NCI-H1048 (cell line): Measurements from ENCODE around the gene FBXL13.
"Not testable (repeated sequence)": the region's sequence is repeated elsewhere in the genome, so short reads cannot be mapped to it uniquely, and the experiment has no call there.

ENCODE experiments used
- DNase-seq: peaks from one replicate; lab custom pipeline; 2025; lab: John Stamatoyannopoulos, UW

FBXL13 gene

GRCh38 chr7:103079836-103080235, 5.2 kb upstream of the FBXL13 start:
- DNase-seq = no peak

GRCh38 chr7:103078226-103078625, 3.6 kb upstream of the FBXL13 start:
- not testable (repeated sequence) for DNase-seq

GRCh38 chr7:103077318-103077717, 2.7 kb upstream of the FBXL13 start:
- DNase-seq = no peak

- DNase-seq = no peak
Observed at GRCh38 chr7:103076764-103077163, 2.2 kb upstream of the FBXL13 start.

GRCh38 chr7:103075337-103075918, 832 bp upstream of the FBXL13 start:
- no peak for DNase-seq

- DNase-seq = no peak
Observed at GRCh38 chr7:103073989-103074518, 542 bp downstream of the FBXL13 start.

GRCh38 chr7:103071000-103071399, 3.6 kb downstream of the FBXL13 start:
- DNase-seq = no peak

- DNase-seq = no peak
Observed at GRCh38 chr7:103068414-103069403, 5.9 kb downstream of the FBXL13 start.

- DNase-seq = peak; percentile 17
Observed at GRCh38 chr7:103065667-103066066, 8.9 kb downstream of the FBXL13 start.

- no peak for DNase-seq
Observed at GRCh38 chr7:103063895-103064294, 10.7 kb downstream of the FBXL13 start.

GRCh38 chr7:103059471-103059870, 15.1 kb downstream of the FBXL13 start:
- DNase-seq = no peak

- DNase-seq = no peak
Observed at GRCh38 chr7:103058122-103058521, 16.5 kb downstream of the FBXL13 start.

GRCh38 chr7:103056006-103056405, 18.6 kb downstream of the FBXL13 start:
- not testable (repeated sequence) for DNase-seq

- no peak for DNase-seq
Observed at GRCh38 chr7:103051519-103051918, 23.1 kb downstream of the FBXL13 start.

GRCh38 chr7:103048833-103049232, 25.8 kb downstream of the FBXL13 start:
- DNase-seq = no peak

- not testable (repeated sequence) for DNase-seq
Observed at GRCh38 chr7:103041815-103042214, 32.8 kb downstream of the FBXL13 start.

- not testable (repeated sequence) for DNase-seq
Observed at GRCh38 chr7:103037823-103038739, 36.5 kb downstream of the FBXL13 start.

GRCh38 chr7:103037476-103037822, 37.1 kb downstream of the FBXL13 start:
- DNase-seq = no peak

GRCh38 chr7:103034318-103034717, 40.3 kb downstream of the FBXL13 start:
- DNase-seq = not testable (repeated sequence)

- no peak for DNase-seq
Observed at GRCh38 chr7:103031781-103032180, 42.8 kb downstream of the FBXL13 start.

GRCh38 chr7:103031024-103031423, 43.6 kb downstream of the FBXL13 start:
- DNase-seq = no peak

- DNase-seq = no peak
Observed at GRCh38 chr7:103025341-103025740, 49.3 kb downstream of the FBXL13 start.
